Gastroesophageal sphincter (tissue), 4 donors: Measurements from ENCODE around the gene SLC22A6. TPM values are rescaled to one million over a fixed set of nuclear protein-coding genes. Genes with fewer than 3 reads are reported as not detected.
A peak's percentile ranks its signal among the peaks of the same experiment; 100 is the strongest.

Source experiments
- ATAC-seq: fragments of 150-250 bp; one replicate; pipeline ENCODE4 v1.9.1; 2016; ENCODE audit warnings: mild to moderate bottlenecking, moderate library complexity
- H3K27ac ChIP-seq, 4 donors: fragments of 200-600 bp; sonication (generic) in 3 of 4; 1 replicate in 3 of 4; 2 replicates in 1 of 4; pipeline ENCODE4 v1.5.1; 2016 to 2019
- H3K27me3 ChIP-seq: fragments of 200-600 bp; sonication (generic); one replicate; pipeline ENCODE4 v1.5.1; 2019
- H3K36me3 ChIP-seq, 2 donors: fragments of 200-600 bp; sonication (generic); one replicate each; pipeline ENCODE4 v1.5.1; 2019; ENCODE audit warnings: control low read depth in 1 of 2
- H3K4me1 ChIP-seq, 3 donors: fragments of 200-600 bp; sonication (generic); 1 replicate in 2 of 3; 2 replicates in 1 of 3; pipeline ENCODE4 v1.5.1; 2016 to 2019; ENCODE audit warnings: control low read depth in 2 of 3
- H3K4me3 ChIP-seq, 2 donors: fragments of 200-600 bp; sonication (generic); one replicate each; pipeline ENCODE4 v1.5.1; 2019; ENCODE audit warnings: mild to moderate bottlenecking in 1 of 2, moderate library complexity in 1 of 2
- H3K9me3 ChIP-seq, 3 donors: fragments of 200-600 bp; sonication (generic); one replicate each; pipeline ENCODE4 v1.5.1; 2017 to 2019; ENCODE audit warnings: control low read depth in 2 of 3
- CTCF ChIP-seq, 4 experiments: fragments of 200-600 bp in 2 of 4; fragments of 450-650 bp in 2 of 4; sonication (generic) in 1 of 4; IDR thresholded peaks; one replicate each; pipeline ENCODE4 v1.5.1; 2017 to 2019; ENCODE audit warnings: antibody characterized with exemption in 4 of 4, mild to moderate bottlenecking in 2 of 4, moderate library complexity in 2 of 4
- EP300 ChIP-seq: sonication (generic); formaldehyde crosslinking; IDR thresholded peaks from one replicate; pipeline ENCODE4 v1.6.1; 2017; ENCODE audit warnings: antibody characterized with exemption, mild to moderate bottlenecking
- POLR2A ChIP-seq, 2 donors: fragments of 450-650 bp; IDR thresholded peaks; one replicate each; pipeline ENCODE4 v1.6.1; 2017; ENCODE audit warnings: antibody characterized with exemption in 2 of 2, mild to moderate bottlenecking in 2 of 2, moderate library complexity in 1 of 2
- POLR2AphosphoS5 ChIP-seq: sonication (generic); formaldehyde crosslinking; IDR thresholded peaks from one replicate; pipeline ENCODE4 v1.6.1; 2017; ENCODE audit warnings: antibody characterized with exemption
- WGBS, 2 donors: methylation state at CpG; one replicate each; pipeline ENCODE4 v1.1.5; 2018; ENCODE audit warnings: low coverage in 1 of 2; 5-methylcytosine and 5-hydroxymethylcytosine counted together
- total RNA-seq, 4 donors: library from RNA; depleted of rRNA; stranded (reverse); fragments of >200 nt; gene quantifications; one replicate each; pipeline ENCODE4 v1.1.0, GENCODE V29; 2016

SLC22A6 gene
- total RNA-seq, 4 donors from 2014 or later = not detected

GRCh38 chr11:62981743-62982142, 3.0 kb downstream of the SLC22A6 start:
- Histone ChIP-seq H3K27me3 (no peaks in the 10 kb centered on the region), H3K36me3 (no peaks in the 10 kb centered on the region), H3K27ac (no peak overlapping the region), H3K4me1 (no peaks in the 10 kb centered on the region), H3K4me3 (no peak overlapping the region), H3K9me3 (no peaks in the 10 kb centered on the region)
- 100% methylated on average over 1 of the region's 7 CpGs; no CpG with 5 or more reads in 1 of the 2 donors for WGBS, 2 donors
- no peak for TF ChIP-seq POLR2AphosphoS5
- TF ChIP-seq POLR2A (IDR thresholded peaks at IDR 0.05) = no peak
- TF ChIP-seq EP300 = no peak
- TF ChIP-seq CTCF (IDR thresholded peaks at IDR 0.05) = no peak
- ATAC-seq = no peak

GRCh38 chr11:62980133-62980760, 4.5 kb downstream of the SLC22A6 start:
- H3K27me3 ChIP-seq = no peaks in the 10 kb centered on the region
- TF ChIP-seq EP300 (no peak), POLR2A (IDR thresholded peaks at IDR 0.05) (no peak), POLR2AphosphoS5 (no peak), CTCF (IDR thresholded peaks at IDR 0.05) (no peak)
- peaks cover 0 to 2% (median 0%) of the 10 kb centered on the region in 3 donors for H3K4me1 ChIP-seq
- WGBS, 2 donors = 22 to 33% methylated on average over 1 of the region's 1 CpG
- H3K9me3 ChIP-seq = no peaks in the 10 kb centered on the region
- H3K27ac ChIP-seq = no peak overlapping the region
- H3K36me3 ChIP-seq = no peaks in the 10 kb centered on the region
- no peak overlapping the region for H3K4me3 ChIP-seq
- no peak for ATAC-seq

- Histone ChIP-seq H3K4me3 (no peak overlapping the region), H3K27me3 (no peaks in the 10 kb centered on the region), H3K36me3 (no peaks in the 10 kb centered on the region), H3K9me3 (no peaks in the 10 kb centered on the region), H3K4me1 (peaks cover 0 to 11% (median 2%) of the 10 kb centered on the region in 3 donors), H3K27ac (no peak overlapping the region)
- ATAC-seq = no peak
- TF ChIP-seq POLR2A (IDR thresholded peaks at IDR 0.05) (no peak), EP300 (no peak), CTCF (IDR thresholded peaks at IDR 0.05) (no peak), POLR2AphosphoS5 (no peak)
- 32 to 73% methylated on average over 2 to 4 of the region's 5 CpGs for WGBS, 2 donors
Measured at GRCh38 chr11:62976109-62976508, 8.7 kb downstream of the SLC22A6 start.

- ATAC-seq = no peak
- Histone ChIP-seq H3K36me3 (no peaks in the 10 kb centered on the region), H3K27me3 (no peaks in the 10 kb centered on the region), H3K27ac (no peak overlapping the region), H3K9me3 (no peaks in the 10 kb centered on the region), H3K4me3 (no peak overlapping the region), H3K4me1 (peaks cover 0 to 11% (median 2%) of the 10 kb centered on the region in 3 donors)
- 20% methylated on average over 3 of the region's 9 CpGs; no CpG with 5 or more reads in 1 of the 2 donors for WGBS, 2 donors
- TF ChIP-seq POLR2AphosphoS5 (no peak), CTCF (IDR thresholded peaks at IDR 0.05) (peak in 1 of 4 experiments; percentile 47)
Measured at GRCh38 chr11:62974848-62975522, 9.8 kb downstream of the SLC22A6 start.

GRCh38 chr11:62965574-62965973, 19.2 kb downstream of the SLC22A6 start:
- no peaks in the 10 kb centered on the region for H3K36me3 ChIP-seq
- no peak overlapping the region for H3K27ac ChIP-seq
- H3K9me3 ChIP-seq = peaks cover 0 to 6% (median 0%) of the 10 kb centered on the region in 3 donors
- H3K27me3 ChIP-seq = no peaks in the 10 kb centered on the region
- no peaks in the 10 kb centered on the region for H3K4me1 ChIP-seq
- TF ChIP-seq POLR2A (IDR thresholded peaks at IDR 0.05) (no peak), CTCF (IDR thresholded peaks at IDR 0.05) (no peak), POLR2AphosphoS5 (no peak), EP300 (no peak)
- H3K4me3 ChIP-seq = no peak overlapping the region
- no peak for ATAC-seq
- WGBS, 2 donors = 11% methylated on average over 1 of the region's 2 CpGs; no CpG with 5 or more reads in 1 of the 2 donors
